NCI-H128 (cell line): ENCODE data around the gene SNX19.
"Not testable (repeated sequence)": the region's sequence is repeated elsewhere in the genome, so short reads cannot be mapped to it uniquely, and the experiment has no call there.

Source experiments
- DNase-seq: peaks from one replicate; lab custom pipeline; 2025; ENCODE audit not compliant: unreplicated experiment; lab: John Stamatoyannopoulos, UW

Gene SNX19, protein sequence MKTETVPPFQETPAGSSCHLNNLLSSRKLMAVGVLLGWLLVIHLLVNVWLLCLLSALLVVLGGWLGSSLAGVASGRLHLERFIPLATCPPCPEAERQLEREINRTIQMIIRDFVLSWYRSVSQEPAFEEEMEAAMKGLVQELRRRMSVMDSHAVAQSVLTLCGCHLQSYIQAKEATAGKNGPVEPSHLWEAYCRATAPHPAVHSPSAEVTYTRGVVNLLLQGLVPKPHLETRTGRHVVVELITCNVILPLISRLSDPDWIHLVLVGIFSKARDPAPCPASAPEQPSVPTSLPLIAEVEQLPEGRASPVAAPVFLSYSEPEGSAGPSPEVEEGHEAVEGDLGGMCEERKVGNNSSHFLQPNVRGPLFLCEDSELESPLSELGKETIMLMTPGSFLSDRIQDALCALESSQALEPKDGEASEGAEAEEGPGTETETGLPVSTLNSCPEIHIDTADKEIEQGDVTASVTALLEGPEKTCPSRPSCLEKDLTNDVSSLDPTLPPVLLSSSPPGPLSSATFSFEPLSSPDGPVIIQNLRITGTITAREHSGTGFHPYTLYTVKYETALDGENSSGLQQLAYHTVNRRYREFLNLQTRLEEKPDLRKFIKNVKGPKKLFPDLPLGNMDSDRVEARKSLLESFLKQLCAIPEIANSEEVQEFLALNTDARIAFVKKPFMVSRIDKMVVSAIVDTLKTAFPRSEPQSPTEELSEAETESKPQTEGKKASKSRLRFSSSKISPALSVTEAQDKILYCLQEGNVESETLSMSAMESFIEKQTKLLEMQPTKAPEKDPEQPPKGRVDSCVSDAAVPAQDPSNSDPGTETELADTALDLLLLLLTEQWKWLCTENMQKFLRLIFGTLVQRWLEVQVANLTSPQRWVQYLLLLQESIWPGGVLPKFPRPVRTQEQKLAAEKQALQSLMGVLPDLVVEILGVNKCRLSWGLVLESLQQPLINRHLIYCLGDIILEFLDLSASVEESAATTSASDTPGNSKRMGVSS

GRCh38 chr11:130916238-130916855 is at the start of gene SNX19:
SNX19 (minus strand) TSS chr11:130916479; CDS start chr11:130915939, 540 bp downstream.
- peak; percentile 57 for DNase-seq

DNA sequence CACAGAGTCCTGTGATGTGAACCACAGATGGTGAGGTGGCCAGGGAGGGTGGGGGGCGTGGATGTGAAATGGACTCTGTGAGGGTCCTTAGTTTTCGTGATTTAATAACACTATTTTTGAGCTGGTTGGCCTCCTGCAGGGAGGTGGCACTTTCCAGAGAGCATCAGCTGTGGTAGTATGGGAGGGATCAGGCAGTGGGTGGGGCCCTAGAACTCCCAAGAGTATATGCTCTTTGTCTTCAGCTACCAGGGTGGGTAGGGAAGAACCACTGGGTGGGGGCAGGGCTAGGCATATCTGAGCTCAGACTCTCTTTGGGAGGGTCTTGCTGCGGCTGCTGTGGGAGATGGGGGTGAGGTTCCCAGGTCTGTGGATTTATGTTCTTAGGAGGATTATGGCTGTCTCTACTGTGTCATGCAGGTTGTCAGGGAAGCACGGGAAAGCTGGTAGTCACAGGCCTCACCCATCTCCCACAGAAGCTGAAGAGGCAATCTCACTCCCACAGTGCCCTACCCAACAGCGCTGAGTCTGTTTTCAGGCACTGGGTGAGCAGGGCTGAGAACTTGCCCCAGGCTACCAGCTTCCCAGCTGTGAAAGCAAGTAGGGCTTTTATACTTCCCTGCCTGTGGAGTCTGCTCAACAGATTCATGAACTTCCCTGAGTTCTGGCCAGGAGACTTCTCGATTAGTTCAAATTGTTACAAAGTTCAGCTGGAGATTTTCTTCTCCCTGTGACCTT is 47.9 kb upstream of the SNX19 start:
- no peak for DNase-seq

- no peak for DNase-seq
These were observed 31.6 kb upstream of the SNX19 start for GRCh38 chr11:130947889-130948288.

DNA sequence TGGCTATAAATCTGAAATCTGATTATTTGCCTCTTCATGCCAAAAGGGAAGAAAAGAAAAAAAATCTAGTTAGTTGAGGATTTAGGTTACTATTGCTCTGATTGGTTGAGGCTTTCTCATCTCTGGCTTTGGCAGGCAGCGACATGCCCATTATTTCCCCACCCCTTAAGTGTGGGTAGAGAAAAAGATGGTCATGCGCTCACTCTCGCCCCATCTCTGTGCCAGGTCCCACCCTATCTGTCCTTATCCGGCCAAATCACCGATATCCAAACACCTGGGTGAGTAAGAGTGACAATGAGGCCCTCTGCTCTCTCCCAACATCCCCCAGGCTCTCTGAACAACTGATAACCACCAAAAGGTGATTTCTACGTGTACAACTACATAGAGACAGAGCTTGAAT is 31.2 kb upstream of the SNX19 start:
- DNase-seq: no peak

GRCh38 chr11:130947058-130947457 is 30.8 kb upstream of the SNX19 start:
- no peak for DNase-seq

DNA sequence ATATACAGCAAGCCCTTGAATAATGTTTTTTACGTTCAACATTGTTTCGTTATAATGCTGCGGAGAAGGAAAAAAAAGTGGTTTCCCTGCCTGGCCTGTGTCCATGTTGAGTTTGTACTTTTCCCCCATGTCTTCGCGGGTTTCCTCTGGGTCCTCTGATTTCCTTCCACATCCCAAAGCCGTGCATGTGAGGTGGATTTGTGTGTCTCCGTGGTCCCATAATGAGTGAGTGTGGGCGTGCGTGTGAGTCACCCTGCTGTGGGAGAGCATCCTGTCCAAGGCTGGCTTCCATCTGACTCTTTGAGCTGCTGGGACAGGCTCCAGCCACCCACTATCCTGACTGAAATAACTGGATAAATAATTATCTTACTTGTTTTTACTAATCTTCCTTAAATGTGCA is 29.6 kb upstream of the SNX19 start:
- DNase-seq: no peak

- no peak for DNase-seq
These were observed 24.4 kb upstream of the SNX19 start for GRCh38 chr11:130940706-130941105.

DNA sequence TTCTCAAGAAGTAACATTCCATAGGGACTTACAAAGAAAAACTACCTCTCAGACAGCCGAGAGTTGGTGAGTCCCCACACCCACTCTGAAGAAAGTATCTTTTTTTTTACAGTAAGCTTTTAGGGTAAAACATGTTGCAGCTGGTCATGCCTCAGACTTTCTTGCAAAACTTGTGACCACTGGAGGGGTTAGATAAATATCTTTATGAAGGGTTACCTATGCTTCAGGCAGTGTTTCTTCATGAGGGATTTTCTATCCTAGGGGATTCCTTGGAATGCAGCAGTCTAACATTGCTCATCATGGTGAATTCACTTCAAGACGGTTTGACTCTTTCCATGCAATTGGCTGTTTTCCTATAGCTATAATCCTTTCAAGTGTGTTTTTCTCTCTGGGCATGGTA is 20.8 kb upstream of the SNX19 start:
- no peak for DNase-seq

- DNase-seq: no peak
These were observed 15.9 kb upstream of the SNX19 start for GRCh38 chr11:130932086-130932712.

DNA sequence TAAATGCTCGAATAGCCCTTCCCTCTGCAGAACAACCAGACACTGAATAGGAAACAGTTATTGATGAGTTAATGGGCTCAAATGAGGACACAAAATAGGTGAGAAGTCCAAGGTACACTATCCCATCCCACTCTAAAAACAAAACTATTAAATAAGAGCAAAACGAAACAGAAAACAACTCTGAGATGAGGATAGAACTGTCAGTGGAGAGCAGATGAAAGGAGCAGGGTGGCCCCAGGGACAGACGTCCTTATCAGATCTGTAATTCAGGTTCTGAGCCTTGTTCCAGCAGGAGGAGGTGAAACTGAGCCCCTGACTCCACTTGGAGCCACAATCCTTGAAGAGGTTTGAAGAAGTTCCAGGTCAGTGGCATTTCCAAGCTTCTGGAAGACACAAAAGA is 8.5 kb upstream of the SNX19 start:
- no peak for DNase-seq

DNA sequence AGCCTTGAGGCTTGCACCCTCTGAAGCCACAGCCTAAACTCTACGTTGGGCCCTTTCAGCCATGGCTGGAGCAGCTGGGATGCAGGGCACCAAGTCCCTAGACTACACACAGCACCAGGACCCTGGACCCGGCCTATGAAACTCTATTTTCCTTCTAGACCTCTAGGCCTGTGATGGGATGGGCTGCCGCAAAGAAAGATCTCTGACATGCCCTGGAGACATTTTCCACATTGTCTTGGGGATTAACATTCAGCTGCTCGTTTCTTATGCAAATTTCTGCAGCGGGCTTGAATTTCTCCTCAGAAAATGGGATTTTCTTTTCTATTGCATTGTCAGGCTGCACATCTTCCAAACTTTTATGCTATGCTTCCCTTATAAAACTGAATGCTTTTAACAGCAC is 4.3 kb upstream of the SNX19 start:
- not testable (repeated sequence) for DNase-seq

DNA sequence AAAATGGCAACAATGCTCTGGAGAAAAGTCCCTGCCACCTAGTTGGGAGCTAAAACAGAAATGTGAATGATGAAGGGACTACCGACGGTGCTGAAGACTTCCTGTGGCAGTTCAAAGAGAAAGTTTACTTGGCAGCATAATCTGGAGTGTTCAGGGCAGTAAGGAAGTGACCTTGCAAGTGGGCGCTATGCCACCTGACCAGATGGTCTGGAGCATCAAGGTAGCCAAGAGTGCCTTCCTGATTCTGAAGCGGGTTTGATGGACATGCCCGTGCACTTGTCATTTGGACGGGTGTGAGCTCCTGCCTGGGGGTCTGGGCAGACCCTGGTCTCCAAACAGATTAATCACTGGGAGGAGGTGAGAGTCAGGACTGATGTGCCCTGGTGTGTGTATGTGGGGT is 1.8 kb upstream of the SNX19 start:
- no peak for DNase-seq

- DNase-seq: no peak
These were observed 631 bp upstream of the SNX19 start for GRCh38 chr11:130916910-130917309.

DNA sequence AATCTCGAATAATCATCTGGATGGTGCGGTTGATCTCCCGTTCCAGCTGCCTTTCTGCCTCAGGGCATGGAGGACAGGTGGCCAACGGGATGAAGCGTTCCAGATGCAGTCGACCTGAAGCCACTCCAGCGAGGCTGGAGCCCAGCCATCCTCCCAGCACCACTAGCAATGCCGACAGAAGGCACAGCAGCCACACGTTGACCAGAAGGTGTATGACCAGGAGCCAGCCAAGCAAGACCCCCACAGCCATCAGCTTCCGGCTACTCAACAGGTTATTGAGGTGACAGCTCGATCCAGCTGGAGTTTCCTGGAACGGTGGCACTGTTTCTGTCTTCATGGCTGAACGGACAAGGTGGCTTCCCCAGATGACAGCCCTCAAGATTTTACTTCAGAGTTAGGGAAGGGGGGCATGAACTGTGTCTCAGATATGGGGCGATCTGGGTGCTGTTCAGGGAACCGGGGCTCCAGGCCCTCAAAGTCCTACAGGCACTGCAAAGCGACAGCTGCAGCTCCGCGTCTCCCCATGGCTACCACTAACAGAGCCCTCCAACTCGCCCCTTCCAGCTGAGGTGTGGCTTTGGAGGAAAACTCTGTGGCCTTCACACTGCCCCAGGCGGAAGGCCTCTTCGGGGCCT is 559 bp downstream of the SNX19 start:
- no peak for DNase-seq

DNA sequence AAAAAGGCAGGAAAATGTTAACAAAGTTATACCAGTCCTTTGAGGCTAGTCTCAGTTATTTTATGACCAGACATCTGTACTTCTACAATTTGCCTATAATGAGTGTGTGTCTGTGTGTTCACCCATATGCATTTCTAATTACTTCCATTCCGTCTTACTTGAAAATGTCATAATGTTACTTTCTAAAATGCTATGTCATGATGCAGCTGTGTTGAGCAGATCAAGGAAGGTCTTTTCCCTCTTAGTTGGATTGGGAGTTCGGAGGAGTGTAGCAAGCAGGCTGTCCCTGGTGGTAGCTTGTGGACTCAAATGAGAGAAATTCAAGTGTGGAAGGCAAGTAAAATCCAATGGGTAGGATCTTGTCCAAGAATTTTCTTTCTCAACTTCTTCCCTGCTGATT is 3.0 kb downstream of the SNX19 start:
- no peak for DNase-seq

DNA sequence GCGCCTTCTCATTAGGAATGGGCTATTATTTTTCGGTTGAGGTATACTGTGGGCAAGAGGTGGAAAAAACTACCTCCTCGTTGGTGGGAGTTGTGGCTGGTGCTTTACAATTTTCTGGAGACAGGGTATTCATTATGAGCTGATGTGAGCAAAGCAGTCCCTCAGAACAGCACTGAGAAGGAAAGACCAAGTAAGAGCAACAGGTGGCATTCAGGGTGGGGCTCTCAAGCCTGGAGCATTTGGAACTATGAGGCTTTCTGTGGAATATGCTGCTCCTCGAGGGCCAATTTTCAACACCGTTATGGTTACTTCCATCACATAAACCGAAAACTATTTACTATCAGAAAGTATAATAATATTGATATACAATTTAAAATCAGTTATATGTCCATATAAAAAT is 3.7 kb downstream of the SNX19 start:
- DNase-seq: no peak

- DNase-seq: no peak
These were observed 5.0 kb downstream of the SNX19 start for GRCh38 chr11:130911306-130911705.

GRCh38 chr11:130909650-130910049 is 6.6 kb downstream of the SNX19 start:
- DNase-seq: no peak

GRCh38 chr11:130908770-130909625 is 7.3 kb downstream of the SNX19 start:
- DNase-seq: no peak
